ENCODE results near the gene KIF1A.

Gene KIF1A

DNA sequence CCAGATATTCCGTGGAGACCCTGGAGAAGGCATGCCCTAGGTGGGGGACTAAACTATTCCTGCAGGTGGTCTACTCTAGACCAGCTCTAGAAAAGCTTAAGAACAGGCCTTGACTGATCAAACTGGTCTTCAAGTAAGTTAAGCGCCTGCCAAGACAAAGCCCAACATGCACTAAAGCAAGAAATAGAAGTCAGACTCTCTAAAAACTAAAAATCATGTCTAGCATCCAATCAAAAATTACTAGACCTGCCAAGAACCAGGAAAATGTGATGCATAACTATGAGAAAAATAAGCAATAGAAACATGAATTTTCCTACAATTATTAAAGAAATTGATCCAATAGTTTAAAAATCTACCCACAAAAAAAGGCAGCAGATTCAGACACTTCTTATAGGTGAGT lies 13.6 kb downstream of the KIF1A start:
- Histone ChIP-seq H3K27ac (no peak overlapping the region), H3K4me3 (no peak overlapping the region)

DNA sequence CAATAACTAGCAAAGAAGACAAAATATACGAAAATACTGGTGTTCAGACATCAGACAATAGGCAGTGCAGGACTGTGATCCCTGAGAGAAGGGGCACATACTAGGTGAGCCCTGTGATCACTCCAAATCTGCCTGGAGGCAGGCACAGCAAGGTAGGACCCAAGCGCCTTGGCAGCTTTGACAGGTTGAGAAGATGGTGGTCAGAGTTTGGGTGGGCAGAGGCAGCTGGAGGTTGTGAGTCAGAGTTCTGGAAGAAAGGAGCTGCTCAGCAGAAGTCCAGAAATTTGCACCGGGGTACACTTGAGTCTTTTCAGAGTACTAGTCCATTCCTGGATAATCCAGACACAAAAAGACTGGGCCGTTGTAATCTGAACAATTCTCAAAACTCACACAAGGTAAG lies 14.0 kb downstream of the KIF1A start:
- H3K4me3 ChIP-seq, result no peak overlapping the region
- H3K27ac ChIP-seq, result no peak overlapping the region

DNA sequence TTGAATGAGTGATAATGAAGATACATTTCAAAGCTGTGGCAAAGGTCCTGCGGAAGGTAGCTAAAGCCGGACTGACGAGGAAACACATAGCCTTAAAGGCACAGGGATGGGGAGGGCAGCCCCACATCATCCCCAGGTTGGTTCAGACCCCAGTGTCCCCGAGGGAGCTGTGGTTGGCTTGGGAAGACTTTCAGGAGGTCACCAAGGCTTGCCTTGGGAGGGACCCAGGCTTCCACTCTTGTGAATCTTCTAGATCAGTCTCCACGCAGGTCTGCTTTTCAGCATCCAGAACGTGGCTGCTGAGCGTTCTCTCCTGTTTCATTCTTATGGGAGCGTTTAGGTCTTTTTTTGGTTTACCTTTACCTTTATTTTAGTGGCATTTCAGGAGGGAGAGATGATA lies 16.8 kb downstream of the KIF1A start:
- H3K4me3 ChIP-seq, result no peak overlapping the region
- H3K27ac ChIP-seq, result no peak overlapping the region

DNA sequence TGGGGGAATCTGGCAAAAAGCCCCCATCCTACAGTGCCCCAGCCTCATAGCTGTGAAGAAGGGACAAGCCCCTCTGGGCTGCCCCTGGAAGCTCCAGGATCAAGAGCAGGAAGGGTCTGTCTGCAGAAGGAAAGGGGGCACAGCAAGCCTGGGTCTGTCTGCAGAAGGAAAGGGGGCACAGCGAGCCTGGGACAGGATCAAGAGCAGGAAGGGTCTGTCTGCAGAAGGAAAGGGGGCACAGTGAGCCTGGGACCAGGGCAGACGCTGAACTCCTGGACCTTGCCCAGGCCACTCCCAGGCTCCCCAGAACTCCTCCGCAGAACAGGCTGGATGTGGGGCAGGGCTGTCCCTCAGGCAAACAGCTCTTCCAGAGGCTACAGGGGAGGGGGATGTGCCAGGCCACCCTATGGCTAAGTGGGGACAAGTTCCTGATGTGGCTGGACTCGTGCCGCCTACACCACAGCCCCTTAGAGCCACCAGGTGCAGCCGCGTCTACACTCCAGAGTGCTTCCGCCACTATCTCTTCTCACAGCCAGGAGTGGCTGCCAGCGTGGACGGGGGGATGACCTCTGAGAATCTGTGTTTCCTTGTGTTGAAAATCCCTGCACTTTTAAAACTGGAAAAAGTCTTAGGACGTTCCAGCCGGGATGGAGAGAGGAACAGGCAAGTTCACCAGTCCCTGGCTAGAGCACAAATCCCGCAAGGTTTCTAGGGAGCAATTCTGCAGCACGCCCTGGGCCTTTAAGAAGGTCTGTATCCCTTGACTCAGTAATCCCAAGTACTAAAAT lies 20.8 kb downstream of the KIF1A start:
- no peak overlapping the region for H3K4me3 ChIP-seq
- H3K27ac ChIP-seq, result no peak overlapping the region

DNA sequence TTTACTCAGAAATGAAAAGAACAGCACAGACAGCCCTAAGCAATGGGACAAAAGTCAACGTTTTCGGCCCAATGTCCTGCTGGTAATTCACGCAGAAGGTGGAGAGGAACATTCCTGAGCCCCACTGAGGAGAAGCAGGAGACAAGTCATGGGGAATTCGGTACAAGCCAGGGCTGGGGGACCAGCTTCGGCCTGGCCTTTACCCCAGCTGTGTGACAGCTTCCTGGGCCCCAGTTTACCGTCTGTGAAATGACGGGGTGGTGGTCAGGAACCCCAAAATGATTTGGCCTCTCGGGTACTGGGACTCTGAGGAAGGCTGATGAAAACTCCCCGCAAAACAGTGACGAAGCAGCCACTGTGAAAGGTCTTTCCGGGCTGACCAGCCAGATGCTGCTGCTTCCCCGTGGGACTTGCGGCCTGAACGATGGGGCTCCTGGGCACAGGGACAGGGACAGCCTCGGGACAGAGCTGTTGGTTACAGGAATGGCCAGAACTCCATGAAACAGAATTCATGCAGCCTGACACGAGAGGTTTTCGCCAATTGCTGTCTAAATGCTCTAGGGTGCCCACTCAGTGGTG lies 21.6 kb downstream of the KIF1A start:
- Histone ChIP-seq H3K27ac (no peak overlapping the region), H3K4me3 (no peak overlapping the region)

DNA sequence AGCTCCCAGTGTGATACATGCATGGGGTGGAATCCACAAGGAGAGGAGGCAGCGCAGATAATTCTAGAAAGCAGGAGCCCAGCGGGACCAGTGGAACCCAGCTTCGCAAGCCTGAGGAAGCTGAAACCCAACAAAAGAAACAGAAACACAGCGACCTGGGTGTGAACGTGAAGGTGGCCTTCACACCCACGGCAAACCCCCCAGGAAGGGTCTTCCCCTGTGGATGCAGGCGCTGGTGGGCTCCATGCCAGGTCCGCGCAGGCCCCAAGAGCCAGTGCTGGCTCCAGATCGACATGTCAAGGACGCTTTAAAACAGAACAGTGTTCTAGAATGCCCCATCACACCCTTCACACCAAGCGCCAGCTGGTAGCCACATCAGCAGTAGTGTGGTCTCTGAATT lies 22.1 kb downstream of the KIF1A start:
- no peak overlapping the region for H3K27ac ChIP-seq

DNA sequence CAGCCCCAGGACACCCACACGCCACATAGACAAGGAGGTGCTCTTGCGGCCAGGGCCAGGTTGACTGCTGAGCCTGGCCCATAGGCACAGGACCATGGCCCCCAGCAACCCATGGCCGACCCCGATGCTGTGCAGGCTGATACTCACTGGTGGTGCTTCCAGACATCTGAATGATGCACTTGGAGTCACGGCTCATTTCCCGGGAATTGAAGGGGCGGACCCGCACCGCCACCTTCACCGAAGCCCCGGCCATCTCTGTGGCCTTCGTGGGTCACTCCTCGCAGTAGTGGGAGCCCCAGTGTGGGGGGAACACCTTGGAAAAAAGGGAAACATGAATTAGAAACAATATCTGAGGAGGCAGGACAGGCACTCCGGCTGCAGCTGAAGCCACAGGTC lies 22.5 kb downstream of the KIF1A start:
- H3K27ac ChIP-seq, result no peak overlapping the region

More for the DNA sequence above, 22.1 kb downstream of the KIF1A start:
- H3K4me3 ChIP-seq, result no peak overlapping the region

DNA sequence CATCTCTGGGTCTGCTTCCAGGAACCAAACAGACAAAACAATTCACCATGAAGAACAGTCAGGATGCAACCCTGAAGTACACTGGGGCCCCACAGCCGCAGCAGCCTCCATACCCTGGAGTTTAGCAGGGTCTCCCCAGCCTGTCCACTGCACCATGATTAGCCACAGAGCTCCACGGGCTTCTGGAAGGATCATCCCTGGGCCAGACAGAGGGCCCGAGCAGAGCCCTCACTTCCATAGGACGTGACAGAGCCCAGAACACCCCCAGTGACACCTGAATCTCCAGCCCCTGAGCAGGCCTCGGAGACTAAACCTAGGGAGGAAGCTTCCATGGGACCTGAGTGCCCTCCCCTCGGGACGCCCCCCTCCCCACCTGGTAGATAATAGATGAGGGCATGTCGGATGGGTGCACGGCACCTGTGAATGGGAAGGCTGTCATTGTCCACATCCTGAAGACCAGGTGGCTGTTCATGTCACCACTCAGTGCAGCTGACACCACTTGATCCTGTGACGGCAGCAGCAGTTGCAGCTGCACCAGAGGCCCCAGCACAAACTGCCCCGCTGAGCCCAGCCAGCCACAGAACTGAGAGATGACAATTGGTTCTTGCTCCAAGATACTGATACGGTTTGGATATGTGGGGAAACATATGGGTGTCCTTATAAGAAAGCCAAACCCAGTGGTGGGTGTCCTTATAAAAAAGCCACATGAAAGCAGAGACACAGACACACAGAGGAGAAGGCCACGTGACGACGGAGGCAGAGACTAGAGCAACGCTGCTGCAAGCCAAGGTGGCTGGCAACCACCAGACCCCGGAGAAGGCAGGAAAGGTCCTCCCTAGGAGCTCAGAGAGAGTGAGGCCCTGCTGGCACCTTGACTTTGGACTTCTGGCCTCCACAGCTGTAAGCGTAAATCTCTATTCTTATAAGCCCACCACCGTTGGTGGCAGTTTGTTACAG lies 23.2 kb downstream of the KIF1A start:
- H3K27ac ChIP-seq, result no peak overlapping the region
- H3K4me3 ChIP-seq, result no peak overlapping the region

More for the DNA sequence above, 22.5 kb downstream of the KIF1A start:
- no peak overlapping the region for H3K4me3 ChIP-seq

DNA sequence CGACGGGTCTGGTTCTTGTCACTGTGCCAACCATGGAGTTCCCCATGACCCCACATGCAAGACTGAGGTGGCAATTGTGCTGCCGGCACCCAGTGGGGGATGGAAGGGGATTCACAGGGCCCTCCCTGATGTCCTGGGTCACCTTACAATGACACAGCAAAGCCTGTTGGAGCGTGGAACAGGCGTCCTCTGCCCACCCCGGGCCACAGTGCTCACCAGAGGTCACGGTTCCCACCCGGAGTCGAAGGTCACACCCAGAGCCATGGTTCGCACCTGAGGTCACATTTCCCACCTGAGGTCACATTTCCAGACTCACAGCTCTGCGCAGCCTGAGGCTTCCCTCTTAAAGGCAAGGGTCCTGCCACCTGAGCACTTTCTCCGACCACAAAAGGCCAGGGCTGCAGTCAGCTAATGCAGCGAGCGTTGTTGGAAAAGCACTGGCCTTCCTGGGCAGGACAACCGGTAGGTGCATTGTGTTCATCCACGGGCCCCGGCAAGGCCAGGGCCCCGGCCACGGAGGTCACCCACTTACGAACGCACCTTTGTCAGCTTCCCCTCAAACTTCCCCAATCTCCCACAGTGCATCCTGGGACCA lies 24.0 kb downstream of the KIF1A start:
- no peak overlapping the region for H3K4me3 ChIP-seq
- H3K27ac ChIP-seq, result no peak overlapping the region

DNA sequence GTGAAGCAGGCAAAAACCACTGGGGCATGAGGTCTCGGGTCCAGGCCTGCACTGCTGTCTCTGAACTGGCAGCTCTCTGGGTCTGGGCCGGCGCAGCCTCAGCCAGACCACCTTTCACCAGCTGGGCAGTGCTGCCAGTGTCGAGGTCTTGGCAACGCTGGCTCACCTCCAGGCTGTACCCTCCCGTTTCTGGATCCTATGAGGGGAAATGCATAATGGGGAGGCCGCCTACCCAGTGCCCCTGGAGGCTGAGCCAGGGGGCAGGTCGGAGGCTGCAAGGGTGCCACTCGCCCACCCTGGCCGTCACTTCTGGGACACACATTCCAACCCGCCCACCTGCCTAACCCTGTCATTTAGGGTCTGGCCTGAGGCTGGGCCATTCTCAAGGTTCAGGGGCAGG lies 24.6 kb downstream of the KIF1A start:
- no peak overlapping the region for H3K27ac ChIP-seq
- H3K4me3 ChIP-seq, result no peak overlapping the region

DNA sequence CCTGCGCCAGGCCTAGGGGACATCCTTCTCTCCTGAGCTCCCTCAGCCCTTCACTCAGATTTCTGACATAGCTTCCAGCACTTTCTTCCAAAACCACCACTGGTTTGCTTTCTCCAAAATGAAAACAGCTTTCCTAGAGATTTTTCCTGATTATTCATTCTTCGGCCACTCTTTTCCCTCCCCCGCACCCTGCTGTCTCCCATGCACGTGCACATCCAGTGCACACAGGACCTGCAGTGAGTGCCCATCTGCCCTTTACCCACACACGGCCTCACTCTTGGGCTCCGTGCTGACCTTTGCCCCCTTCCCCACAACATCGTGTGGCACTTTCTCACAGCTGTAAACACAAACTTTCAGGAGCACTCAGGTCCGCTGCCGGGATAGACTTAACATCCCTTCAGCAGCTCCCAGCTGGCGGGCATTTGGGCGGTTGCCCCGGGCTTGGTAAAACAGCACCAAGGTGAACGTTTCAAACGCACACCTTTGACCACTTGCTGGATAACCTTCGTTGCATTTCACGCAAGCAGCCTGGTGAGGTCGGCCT lies 25.8 kb downstream of the KIF1A start:
- Histone ChIP-seq H3K4me3 (no peak overlapping the region), H3K27ac (no peak overlapping the region)

DNA sequence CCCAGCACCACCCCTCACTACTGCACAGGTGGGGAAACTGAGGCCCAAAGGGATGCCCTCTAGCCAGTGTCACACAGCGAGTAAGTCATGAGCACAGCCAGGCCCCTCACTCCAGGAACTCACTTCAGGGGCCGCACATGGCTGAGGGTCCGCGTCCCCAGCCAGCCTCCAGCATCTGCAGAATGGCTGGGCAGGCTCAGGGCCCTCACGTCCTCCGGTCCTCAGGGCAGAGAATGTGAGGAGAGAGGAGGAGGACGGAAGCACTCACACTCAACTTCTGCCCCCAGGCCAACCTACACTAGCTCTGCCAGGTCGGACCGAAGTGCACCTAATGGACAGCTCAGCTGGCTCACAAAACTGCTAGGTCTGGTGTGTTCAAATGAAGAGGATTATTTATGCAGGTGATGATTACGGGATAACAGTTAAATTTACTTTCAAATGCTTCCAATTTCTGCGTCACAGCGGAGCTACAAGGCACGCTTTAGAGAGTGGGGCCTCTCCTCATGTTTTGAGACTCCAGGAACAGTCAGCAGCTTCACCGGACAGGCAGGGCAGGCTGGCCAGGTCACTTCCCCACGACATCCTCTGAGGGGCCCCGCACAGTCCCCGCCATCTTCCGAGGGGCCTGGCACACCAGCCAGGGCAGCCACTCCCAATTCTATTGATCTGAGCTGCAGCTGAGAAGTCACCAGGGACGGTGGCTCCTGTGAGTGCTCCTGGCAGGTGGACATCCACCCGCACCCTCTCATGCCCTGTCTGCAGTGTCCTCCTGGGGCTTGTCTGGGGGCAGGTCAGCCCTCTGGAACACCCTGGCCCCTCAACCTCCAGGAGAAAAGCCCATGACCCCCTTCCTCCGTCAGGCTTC lies 26.5 kb downstream of the KIF1A start:
- no peak overlapping the region for H3K4me3 ChIP-seq
- no peak overlapping the region for H3K27ac ChIP-seq

DNA sequence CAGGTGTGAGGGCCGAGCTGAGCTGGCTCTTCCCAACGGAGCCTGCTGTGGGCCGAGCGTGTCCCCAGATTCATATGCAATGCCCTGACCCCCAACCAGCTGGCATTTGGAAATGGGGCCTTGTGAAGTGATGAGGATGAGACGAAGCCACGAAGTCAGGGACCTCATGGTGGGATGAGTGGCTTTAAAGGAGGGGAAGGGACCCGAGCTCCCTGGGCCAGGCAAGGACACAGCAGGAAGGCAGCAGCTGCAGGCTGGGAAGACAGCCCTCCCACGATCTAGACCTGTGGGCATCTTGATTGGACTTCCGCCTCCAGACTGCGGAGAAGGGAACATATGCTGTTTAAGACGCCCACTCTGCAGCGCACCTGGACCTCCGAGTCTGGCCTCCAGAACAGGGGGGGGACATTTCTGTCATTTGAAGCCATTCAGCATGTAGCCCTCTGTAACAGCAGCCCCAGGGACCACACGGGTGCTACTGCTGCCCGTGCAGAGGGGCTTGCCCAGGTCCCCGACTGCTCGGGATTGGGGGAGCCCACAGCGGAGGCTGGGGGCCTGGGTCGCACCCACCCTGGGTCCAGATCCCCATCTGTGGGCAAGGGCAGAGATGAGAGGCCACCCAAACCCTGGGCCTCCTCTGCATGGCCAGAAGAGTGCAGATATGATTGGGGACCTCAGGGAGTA lies 27.2 kb downstream of the KIF1A start:
- Histone ChIP-seq H3K27ac (no peak overlapping the region), H3K4me3 (no peak overlapping the region)

DNA sequence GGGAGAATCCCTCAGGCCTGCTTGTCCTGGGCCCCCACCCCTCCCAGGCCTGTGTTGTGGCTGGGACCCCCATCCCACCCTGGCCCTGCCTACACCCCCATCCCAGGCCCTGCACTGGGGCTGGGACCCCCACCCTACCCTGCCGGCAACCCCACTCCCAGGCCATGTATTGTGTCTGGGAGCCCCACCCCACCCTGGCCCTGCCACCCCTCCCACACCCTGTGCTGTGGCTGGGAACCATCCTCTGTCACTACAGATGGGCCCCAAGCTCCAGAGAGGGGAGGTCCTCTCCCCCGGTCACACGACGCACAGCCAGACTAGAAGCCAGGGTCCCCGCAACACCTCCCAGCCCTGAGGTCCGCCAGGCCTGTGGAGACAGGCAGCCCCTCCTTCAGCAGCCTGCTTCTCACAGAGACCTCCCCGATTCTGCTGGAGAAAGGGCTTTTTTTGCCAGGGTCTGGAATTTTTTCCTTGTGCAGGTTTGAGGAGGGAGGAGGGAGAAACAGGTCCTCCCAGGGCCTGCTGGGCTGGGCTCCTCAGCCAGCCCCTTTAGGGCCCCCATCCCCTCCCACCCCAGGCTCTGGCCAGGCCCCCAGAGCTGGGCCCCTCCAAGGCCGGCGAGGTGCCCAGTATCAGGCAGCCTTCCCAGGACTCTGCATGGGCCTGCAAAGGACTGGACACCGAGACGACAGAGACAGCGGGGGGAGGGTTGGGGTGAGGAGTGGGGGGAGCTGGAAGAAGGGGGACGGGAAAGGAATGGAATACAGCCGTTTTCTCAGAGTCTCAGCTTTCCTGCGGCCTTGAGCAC lies 28.0 kb downstream of the KIF1A start:
- Histone ChIP-seq H3K4me3 (no peak overlapping the region), H3K27ac (no peak overlapping the region)

DNA sequence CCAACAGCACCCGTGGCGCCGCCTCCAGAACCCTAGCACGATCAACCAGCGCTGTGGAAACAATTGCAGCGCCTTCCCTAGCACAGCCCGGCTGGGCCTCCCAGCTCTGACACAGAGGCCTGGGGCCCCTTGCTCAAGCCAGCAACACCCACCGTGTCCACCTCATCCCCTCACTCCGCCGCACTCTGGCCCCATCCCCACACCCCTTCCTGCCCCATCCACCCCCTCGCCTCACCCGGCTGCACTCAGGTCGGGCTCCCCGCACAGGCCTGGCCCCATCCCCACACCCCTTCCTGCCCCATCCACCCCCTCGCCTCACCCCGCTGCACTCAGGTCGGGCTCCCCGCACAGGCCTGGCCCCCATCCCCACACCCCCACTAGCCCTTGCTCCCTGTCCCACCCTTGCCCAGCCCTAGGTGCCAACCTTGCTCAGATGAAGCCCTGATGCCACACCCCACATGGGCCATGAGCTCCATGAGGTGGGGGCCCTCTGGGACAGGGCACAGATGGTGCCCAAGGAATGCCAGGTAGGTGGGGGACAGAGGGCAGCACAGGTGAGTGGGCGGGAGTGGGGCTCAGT lies 28.7 kb downstream of the KIF1A start:
- Histone ChIP-seq H3K27ac (no peak overlapping the region), H3K4me3 (no peak overlapping the region)

DNA sequence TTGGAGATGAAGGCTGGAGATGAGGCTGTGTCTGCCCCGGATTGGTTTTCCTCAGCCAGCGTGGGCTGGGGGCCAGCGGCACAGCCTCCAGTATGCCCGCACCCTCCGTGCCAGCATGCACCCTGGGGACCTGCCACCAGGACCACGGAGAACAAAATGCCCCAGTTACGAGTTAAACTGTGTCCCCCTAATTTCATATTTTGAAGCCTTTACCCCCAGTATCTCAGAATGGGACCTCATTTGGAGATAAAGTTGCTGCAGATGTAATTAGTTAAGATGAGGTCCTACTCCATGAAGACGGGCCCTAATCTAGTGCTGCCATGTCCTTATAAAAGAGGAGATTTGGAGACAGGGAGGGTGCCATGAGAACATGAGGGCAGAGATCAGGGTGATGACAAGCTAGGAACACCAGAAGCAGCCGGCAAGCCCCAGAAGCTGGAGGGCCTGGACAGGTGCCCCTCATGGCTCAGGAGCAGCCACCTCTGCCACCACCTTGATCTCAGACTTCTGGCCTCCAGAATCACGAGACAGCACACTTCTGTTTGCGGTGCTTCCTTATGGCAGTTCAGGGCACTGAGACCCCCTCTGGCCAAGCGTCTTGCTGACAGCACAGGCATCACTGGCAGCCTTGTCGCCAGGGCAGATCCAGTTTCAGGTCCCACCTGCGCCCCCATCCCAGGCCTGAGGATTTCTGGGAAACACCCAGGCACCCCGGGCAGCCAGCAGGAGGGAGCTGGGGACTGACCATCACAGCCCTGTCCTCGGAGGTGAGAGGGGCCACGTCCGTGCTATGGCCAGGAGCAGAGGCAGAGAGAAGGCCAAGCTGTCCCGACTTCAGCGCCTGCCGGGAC lies 29.4 kb downstream of the KIF1A start:
- no peak overlapping the region for H3K27ac ChIP-seq
- H3K4me3 ChIP-seq, result no peak overlapping the region
